H1 (cell line): Measurements from ENCODE around the gene TPM1. TPM values are rescaled to one million over a fixed set of nuclear protein-coding genes. Genes with fewer than 3 reads are reported as not detected.

Source experiments
- CTCF ChIA-PET: fragments of 300-600 bp; sonication (Branson Sonifier 250); formaldehyde crosslinking; loops from one replicate; lab custom pipeline; 2021; ENCODE audit not compliant: partially characterized antibody; lab: Charles Lee
- POLR2A ChIA-PET: fragments of 300-600 bp; sonication (Branson Sonifier 250); formaldehyde crosslinking; loops from one replicate; lab custom pipeline; 2021; ENCODE audit warnings: inconsistent platforms; ENCODE audit not compliant: partially characterized antibody; lab: Charles Lee
- DNase-seq, 2 experiments: peaks; one replicate each; pipeline versions ENCODE4 v3.0.0 to v3.0.0-alpha.2; 2010 to 2022; ENCODE audit warnings: low spot score in 2 of 2, low read depth in 1 of 2, mixed read lengths in 1 of 2
- FAIRE-seq: peaks from 2 replicates; lab custom pipeline; 2011; peaks lifted over from hg19 to GRCh38; lab: Jason Lieb, UNC
- H2AFZ ChIP-seq: 2 replicates; pipeline ENCODE4 v1.8.1; 2012; ENCODE audit warnings: low read length, inconsistent platforms
- H2AK5ac ChIP-seq: 2 replicates; pipeline ENCODE4 v1.6.1; 2013; ENCODE audit warnings: low read depth, low read length
- H2BK120ac ChIP-seq: replicated peaks from 2 replicates; pipeline ENCODE3; 2013; ENCODE audit warnings: low read depth, low read length, inconsistent platforms
- H2BK12ac ChIP-seq: 2 replicates; pipeline ENCODE4 v1.6.1; 2013; ENCODE audit warnings: low read depth, low read length
- H2BK15ac ChIP-seq: 2 replicates; pipeline ENCODE4 v1.6.1; 2013; ENCODE audit warnings: low read length
- H2BK20ac ChIP-seq: 2 replicates; pipeline ENCODE4 v1.6.1; 2013; ENCODE audit warnings: low read length
- H2BK5ac ChIP-seq: 2 replicates; pipeline ENCODE4 v1.6.1; 2013; ENCODE audit warnings: low read depth, low read length
- H3K14ac ChIP-seq: 2 replicates; pipeline ENCODE4 v1.6.1; 2013; ENCODE audit warnings: inconsistent platforms; ENCODE audit not compliant: insufficient read length
- H3K18ac ChIP-seq: 2 replicates; pipeline ENCODE4 v1.6.1; 2013; ENCODE audit warnings: low read length; ENCODE audit errors: extremely low read depth
- H3K23ac ChIP-seq: 2 replicates; pipeline ENCODE4 v1.6.1; 2013; ENCODE audit warnings: inconsistent platforms; ENCODE audit not compliant: insufficient read length
- H3K23me2 ChIP-seq: 2 replicates; pipeline ENCODE4 v1.6.1; 2013; ENCODE audit warnings: low read depth, low read length
- H3K27ac ChIP-seq: 2 replicates; pipeline ENCODE4 v1.6.1; 2011; ENCODE audit warnings: low read depth, low read length, inconsistent platforms
- H3K27me3 ChIP-seq, 4 experiments: replicated peaks in 1 of 4; 1 replicate in 1 of 4; 2 replicates in 3 of 4; pipeline versions ENCODE4 v1.6.1 to v1.8.1; 2011 to 2013; ENCODE audit warnings: low read length in 3 of 4, mild to moderate bottlenecking in 3 of 4, inconsistent platforms in 2 of 4, mixed read lengths in 2 of 4, moderate library complexity in 1 of 4; ENCODE audit not compliant: control insufficient read depth in 3 of 4, insufficient read depth in 3 of 4; ENCODE audit errors: extremely low read depth in 1 of 4
- H3K36me3 ChIP-seq, 4 experiments: 2 replicates each; pipeline versions ENCODE4 v1.6.1 to v1.8.1; 2011 to 2013; ENCODE audit warnings: mild to moderate bottlenecking in 4 of 4, low read length in 3 of 4, moderate library complexity in 2 of 4, control low read depth in 1 of 4, inconsistent platforms in 1 of 4; ENCODE audit not compliant: insufficient read depth in 4 of 4, control insufficient read depth in 2 of 4
- H3K4ac ChIP-seq: replicated peaks from 2 replicates; pipeline ENCODE3; 2013; ENCODE audit warnings: low read length, low read depth, mixed read lengths, inconsistent platforms; ENCODE audit not compliant: insufficient read length
- H3K4me1 ChIP-seq, 4 experiments: replicated peaks in 1 of 4; 1 replicate in 1 of 4; 2 replicates in 3 of 4; pipeline versions ENCODE4 v1.6.1 to v1.8.1; 2011 to 2013; ENCODE audit warnings: low read length in 3 of 4, inconsistent platforms in 2 of 4, mixed read lengths in 1 of 4; ENCODE audit not compliant: insufficient read depth in 4 of 4, control insufficient read depth in 3 of 4
- H3K4me2 ChIP-seq, 2 experiments: 2 replicates each; pipeline versions ENCODE4 v1.6.1 to v1.8.1; 2011 to 2013; ENCODE audit warnings: low read depth in 2 of 2, low read length in 2 of 2, control low read depth in 1 of 2, inconsistent platforms in 1 of 2, mild to moderate bottlenecking in 1 of 2; ENCODE audit not compliant: insufficient read depth in 1 of 2
- H3K4me3 ChIP-seq, 4 experiments: fragments of 200-600, 300-600 bp in 1 of 4; sonication (generic), shearing (Covaris generic), sonication (Bioruptor Twin) in 1 of 4; 2 replicates each; pipeline versions ENCODE4 v1.5.1 to v1.8.1; 2011 to 2016; ENCODE audit warnings: low read length in 4 of 4, low read depth in 3 of 4, control low read depth in 2 of 4, inconsistent platforms in 2 of 4, mild to moderate bottlenecking in 2 of 4, mixed read lengths in 1 of 4, moderate library complexity in 1 of 4; ENCODE audit not compliant: insufficient read depth in 2 of 4; ENCODE audit errors: extremely low read depth in 1 of 4
- H3K56ac ChIP-seq: replicated peaks from 2 replicates; pipeline ENCODE3; 2013; ENCODE audit warnings: low read depth, mild to moderate bottlenecking, mixed read lengths, low read length, inconsistent platforms; ENCODE audit not compliant: insufficient read length
- H3K79me1 ChIP-seq: 2 replicates; pipeline ENCODE4 v1.6.1; 2013; ENCODE audit warnings: low read depth, low read length, control low read depth
- H3K79me2 ChIP-seq, 2 experiments: 2 replicates each; pipeline versions ENCODE4 v1.6.1 to v1.8.1; 2012 to 2013; ENCODE audit warnings: low read length in 2 of 2, mild to moderate bottlenecking in 2 of 2, inconsistent platforms in 1 of 2; ENCODE audit not compliant: insufficient read depth in 2 of 2, control insufficient read depth in 1 of 2
- H3K9ac ChIP-seq, 4 experiments: replicated peaks in 1 of 4; 1 replicate in 1 of 4; 2 replicates in 3 of 4; pipeline versions ENCODE4 v1.6.1 to v1.8.1; 2011 to 2013; ENCODE audit warnings: low read depth in 3 of 4, low read length in 3 of 4, control low read depth in 2 of 4, mild to moderate bottlenecking in 2 of 4, moderate library complexity in 2 of 4, inconsistent platforms in 1 of 4; ENCODE audit errors: extremely low read depth in 1 of 4
- H3K9me3 ChIP-seq, 2 experiments: 2 replicates each; pipeline versions ENCODE4 v1.6.1 to v1.8.1; 2012 to 2013; ENCODE audit warnings: mild to moderate bottlenecking in 2 of 2, moderate library complexity in 2 of 2, control low read depth in 1 of 2, inconsistent platforms in 1 of 2, low read depth in 1 of 2, low read length in 1 of 2, mixed read lengths in 1 of 2; ENCODE audit not compliant: insufficient read depth in 2 of 2
- H4K20me1 ChIP-seq, 2 experiments: replicated peaks in 1 of 2; 2 replicates each; pipeline versions ENCODE3 to v1.8.1; 2011 to 2013; ENCODE audit warnings: inconsistent platforms in 2 of 2, low read length in 2 of 2, mild to moderate bottlenecking in 1 of 2; ENCODE audit not compliant: insufficient read depth in 2 of 2, control insufficient read depth in 1 of 2
- H4K5ac ChIP-seq: 2 replicates; pipeline ENCODE4 v1.6.1; 2013; ENCODE audit warnings: low read length, low read depth, mixed read lengths, inconsistent platforms; ENCODE audit not compliant: insufficient read length
- H4K8ac ChIP-seq: 2 replicates; pipeline ENCODE4 v1.8.0; 2013; ENCODE audit warnings: mild to moderate bottlenecking, moderate library complexity, low read length, inconsistent platforms; ENCODE audit not compliant: insufficient read depth; ENCODE audit errors: extremely low read depth
- H4K91ac ChIP-seq: replicated peaks from 2 replicates; pipeline ENCODE3; 2013; ENCODE audit warnings: low read length, mixed read lengths, inconsistent platforms; ENCODE audit not compliant: insufficient read length
- BCL11A ChIP-seq, 2 experiments: IDR thresholded peaks; one replicate each; pipeline ENCODE4 v1.6.1; 2011; ENCODE audit warnings: low read depth in 2 of 2, low read length in 2 of 2, mild to moderate bottlenecking in 2 of 2
- CBX5 ChIP-seq: fragments of 300-800, 300-1000 bp; sonication (generic); IDR thresholded peaks from 2 replicates; pipeline ENCODE4 v1.7.1; 2016; ENCODE audit warnings: antibody characterized with exemption, low read length, low read depth
- CTBP2 ChIP-seq: IDR thresholded peaks from 2 replicates; pipeline ENCODE4 v1.7.0; 2011; ENCODE audit warnings: borderline replicate concordance, mild to moderate bottlenecking, moderate library complexity, mixed read lengths, low read length; ENCODE audit not compliant: insufficient read depth, insufficient read length
- JUND ChIP-seq: IDR thresholded peaks from 2 replicates; pipeline ENCODE4 v1.6.1; 2011; ENCODE audit warnings: mild to moderate bottlenecking, improper control_type of control experiment, low read length
- POU5F1 ChIP-seq: IDR thresholded peaks from 2 replicates; pipeline ENCODE4 v1.6.1; 2011; ENCODE audit warnings: low read depth, mild to moderate bottlenecking, low read length, moderate library complexity
- TCF12 ChIP-seq: IDR thresholded peaks from 2 replicates; pipeline ENCODE4 v1.6.1; 2011; ENCODE audit warnings: low read depth, mild to moderate bottlenecking, low read length
- WGBS, 2 experiments: shearing (Covaris generic) in 1 of 2; methylation state at CpG; one replicate each; pipeline versions ENCODE4 v1.1.6 to v1.1.7; 2013 to 2015; ENCODE audit warnings: low lambda C conversion rate in 2 of 2, mixed read lengths in 2 of 2, inconsistent platforms in 1 of 2, low coverage in 1 of 2, missing lambda C conversion rate in 1 of 2; ENCODE audit not compliant: insufficient replicate concordance in 2 of 2, insufficient coverage in 1 of 2, insufficient read length in 1 of 2; ENCODE audit errors: extremely low coverage in 1 of 2, missing lambda C conversion rate in 1 of 2; 5-methylcytosine and 5-hydroxymethylcytosine counted together
- polyA plus RNA-seq, 7 experiments: library from polyadenylated mRNA; depleted of rRNA in 3 of 7; stranded (reverse) in 5 of 7; unstranded in 2 of 7; fragments of >200 nt in 5 of 7; fragments of 200-250 nt in 2 of 7; gene quantifications; 1 replicate in 5 of 7; 2 replicates in 1 of 7; 4 replicates in 1 of 7; pipeline versions ENCODE4 v1.2.1 to v1.2.3, GENCODE V29; 2011 to 2013; ENCODE audit warnings: missing spikeins in 2 of 7, mixed read lengths in 2 of 7
- total RNA-seq: library from RNA; stranded (reverse); fragmentation: NEBNext Ultra II Directional; extraction: Animal tissue kit (Norgen Biotek cat#: 25700); gene quantifications from 2 replicates; pipeline ENCODE4 v1.2.1, GENCODE V29; 2021
- TF ChIP-seq, protein P1 (sequence below): IDR thresholded peaks from 2 replicates; pipeline ENCODE4 v1.6.1; 2012; ENCODE audit warnings: low read length, inconsistent platforms
- TF ChIP-seq, protein P2 (sequence below): IDR thresholded peaks from 2 replicates; pipeline ENCODE4 v1.6.1; 2012; ENCODE audit warnings: inconsistent platforms
- TF ChIP-seq, protein P3 (sequence below): IDR thresholded peaks from 2 replicates; pipeline ENCODE4 v1.6.1; 2011; ENCODE audit warnings: low read length, improper control_type of control experiment

Gene TPM1
- total and polyA plus RNA-seq, 2 of the 8 experiments (the other 6 are each of a cell fraction or from before 2014, with no cell fraction given) = 258 to 579 TPM

DNA sequence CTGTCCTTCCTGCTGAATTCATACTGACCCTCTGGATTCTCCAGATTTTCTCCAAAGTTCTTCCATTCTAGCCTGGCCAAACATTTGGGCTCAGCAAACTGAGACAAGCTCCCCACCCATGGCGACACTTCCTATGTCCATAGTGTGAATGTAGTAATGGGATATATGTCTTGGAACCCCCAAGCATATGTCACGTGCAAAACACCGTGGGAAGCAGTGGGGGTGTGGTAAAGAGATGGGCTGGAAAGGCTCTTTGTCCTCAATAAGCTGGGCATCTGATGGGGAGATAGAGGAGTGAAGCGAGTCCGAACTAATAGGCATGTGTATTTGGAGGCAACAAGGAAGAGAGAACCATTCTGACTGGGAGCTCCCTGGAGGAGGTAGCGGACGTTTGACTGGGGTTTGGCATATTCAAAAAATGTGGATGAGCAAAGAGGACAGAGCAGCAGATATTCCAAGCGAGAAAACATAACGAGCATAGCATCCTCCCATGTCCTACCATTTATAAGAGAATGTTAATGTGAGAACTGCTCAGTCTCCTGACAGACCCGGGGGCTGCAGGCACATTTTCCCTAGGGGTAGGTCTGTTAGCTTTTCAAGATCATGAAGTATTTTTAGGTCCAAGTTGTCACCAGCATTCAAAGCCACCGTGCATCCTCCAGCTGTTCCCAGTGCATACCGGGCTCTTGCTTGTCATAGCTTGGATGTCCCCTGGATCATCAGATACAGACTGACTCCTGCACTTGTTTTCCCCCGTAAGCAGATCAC lies 25.6 kb downstream of the TPM1 start:
- H3K9me3 ChIP-seq = no peaks in the 10 kb centered on the region
- H2AK5ac ChIP-seq = no peak overlapping the region
- H2BK120ac ChIP-seq = no peak overlapping the region
- H4K20me1 ChIP-seq = no peaks in the 10 kb centered on the region
- H3K18ac ChIP-seq = no peak overlapping the region
- H3K79me2 ChIP-seq = no peaks in the 10 kb centered on the region
- H3K27ac ChIP-seq = no peak overlapping the region
- H2BK12ac ChIP-seq = no peak overlapping the region
- no peak overlapping the region for H2BK20ac ChIP-seq
- no peak overlapping the region for H3K4me3 ChIP-seq
- H3K23ac ChIP-seq = no peak overlapping the region
- H3K79me1 ChIP-seq = no peaks in the 10 kb centered on the region
- 92% methylated on average over 13 of the region's 13 CpGs; no CpG with 5 or more reads in 1 of the 2 experiments for WGBS, 2 experiments
- POLR2A ChIA-PET = interaction anchor here (0.9 to 30.9 kb wide), 5 partner anchors 1 to 221 kb away, joined by 3 to 635 read pairs (median 325); partner anchors contain the start of gene TPM1
- H3K4me1 ChIP-seq = peaks cover 0 to 4% (median 0%) of the 10 kb centered on the region in 4 experiments; a peak in 1 of 7 replicates
- no peak overlapping the region for H3K4me2 ChIP-seq
- no peak overlapping the region for H2AFZ ChIP-seq
- H3K23me2 ChIP-seq = no peaks in the 10 kb centered on the region
- CTCF ChIA-PET = interaction anchor here (0.6 to 2.8 kb wide), 4 partner anchors 11 to 224 kb away, joined by 3 to 11 read pairs (median 7); no protein-coding TSS in a partner anchor
- H4K5ac ChIP-seq = no peak overlapping the region
- peaks cover 20 to 87% (median 60%) of the 10 kb centered on the region in 4 experiments for H3K36me3 ChIP-seq
- no peak overlapping the region for H4K91ac ChIP-seq
- no peak for FAIRE-seq
- DNase-seq = no peak
- H4K8ac ChIP-seq = no peak overlapping the region
- no peak overlapping the region for H2BK15ac ChIP-seq
- no peak overlapping the region for H3K14ac ChIP-seq
- no peak overlapping the region for H3K4ac ChIP-seq
- H3K9ac ChIP-seq = no peak overlapping the region; a peak in 1 of 7 replicates
- no peak overlapping the region for H3K56ac ChIP-seq
- no peak overlapping the region for H2BK5ac ChIP-seq
- H3K27me3 ChIP-seq = no peaks in the 10 kb centered on the region
- TF ChIP-seq, protein P1, sequence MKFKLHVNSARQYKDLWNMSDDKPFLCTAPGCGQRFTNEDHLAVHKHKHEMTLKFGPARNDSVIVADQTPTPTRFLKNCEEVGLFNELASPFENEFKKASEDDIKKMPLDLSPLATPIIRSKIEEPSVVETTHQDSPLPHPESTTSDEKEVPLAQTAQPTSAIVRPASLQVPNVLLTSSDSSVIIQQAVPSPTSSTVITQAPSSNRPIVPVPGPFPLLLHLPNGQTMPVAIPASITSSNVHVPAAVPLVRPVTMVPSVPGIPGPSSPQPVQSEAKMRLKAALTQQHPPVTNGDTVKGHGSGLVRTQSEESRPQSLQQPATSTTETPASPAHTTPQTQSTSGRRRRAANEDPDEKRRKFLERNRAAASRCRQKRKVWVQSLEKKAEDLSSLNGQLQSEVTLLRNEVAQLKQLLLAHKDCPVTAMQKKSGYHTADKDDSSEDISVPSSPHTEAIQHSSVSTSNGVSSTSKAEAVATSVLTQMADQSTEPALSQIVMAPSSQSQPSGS = no peak
- TF ChIP-seq BCL11A (IDR thresholded peaks at IDR 0.05; ENCODE audit: low read depth in 2 of 2, low read length in 2 of 2) = no peak
- no peak for TF ChIP-seq CBX5
- no peak for TF ChIP-seq CTBP2
- no peak for TF ChIP-seq TCF12
- TF ChIP-seq POU5F1 = no peak
- TF ChIP-seq JUND = no peak
- TF ChIP-seq, protein P2, sequence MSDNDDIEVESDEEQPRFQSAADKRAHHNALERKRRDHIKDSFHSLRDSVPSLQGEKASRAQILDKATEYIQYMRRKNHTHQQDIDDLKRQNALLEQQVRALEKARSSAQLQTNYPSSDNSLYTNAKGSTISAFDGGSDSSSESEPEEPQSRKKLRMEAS = no peak
- TF ChIP-seq, protein P3, sequence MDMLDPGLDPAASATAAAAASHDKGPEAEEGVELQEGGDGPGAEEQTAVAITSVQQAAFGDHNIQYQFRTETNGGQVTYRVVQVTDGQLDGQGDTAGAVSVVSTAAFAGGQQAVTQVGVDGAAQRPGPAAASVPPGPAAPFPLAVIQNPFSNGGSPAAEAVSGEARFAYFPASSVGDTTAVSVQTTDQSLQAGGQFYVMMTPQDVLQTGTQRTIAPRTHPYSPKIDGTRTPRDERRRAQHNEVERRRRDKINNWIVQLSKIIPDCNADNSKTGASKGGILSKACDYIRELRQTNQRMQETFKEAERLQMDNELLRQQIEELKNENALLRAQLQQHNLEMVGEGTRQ = no peak
